Lower leg skin (tissue), 3 donors: ENCODE data around the gene LZIC.

Experiments used
- CTCF ChIP-seq, 3 donors: fragments of 450-650 bp; IDR thresholded peaks; one replicate each; pipeline ENCODE4 v1.5.1; 2016; ENCODE audit warnings: antibody characterized with exemption in 3 of 3, mild to moderate bottlenecking in 3 of 3, moderate library complexity in 2 of 3
- POLR2A ChIP-seq, 2 donors: fragments of 450-650 bp; IDR thresholded peaks; one replicate each; pipeline ENCODE4 v1.6.1; 2016 to 2017; ENCODE audit warnings: antibody characterized with exemption in 2 of 2, mild to moderate bottlenecking in 1 of 2, moderate library complexity in 1 of 2

GRCh38 chr1:9957726-9958125, 14.5 kb upstream of the LZIC start:
- no peak for TF ChIP-seq CTCF (IDR thresholded peaks at IDR 0.05)
- no peak for TF ChIP-seq POLR2A (IDR thresholded peaks at IDR 0.05)
